ENCODE data around the gene HOXA2. TPM values are rescaled to one million over a fixed set of nuclear protein-coding genes. Genes with fewer than 3 reads are reported as not detected.

The HOXA2 gene
- total RNA-seq, 3 donors from 2014 or later = 3.2 to 4.3 (median 3.3) TPM

DNA sequence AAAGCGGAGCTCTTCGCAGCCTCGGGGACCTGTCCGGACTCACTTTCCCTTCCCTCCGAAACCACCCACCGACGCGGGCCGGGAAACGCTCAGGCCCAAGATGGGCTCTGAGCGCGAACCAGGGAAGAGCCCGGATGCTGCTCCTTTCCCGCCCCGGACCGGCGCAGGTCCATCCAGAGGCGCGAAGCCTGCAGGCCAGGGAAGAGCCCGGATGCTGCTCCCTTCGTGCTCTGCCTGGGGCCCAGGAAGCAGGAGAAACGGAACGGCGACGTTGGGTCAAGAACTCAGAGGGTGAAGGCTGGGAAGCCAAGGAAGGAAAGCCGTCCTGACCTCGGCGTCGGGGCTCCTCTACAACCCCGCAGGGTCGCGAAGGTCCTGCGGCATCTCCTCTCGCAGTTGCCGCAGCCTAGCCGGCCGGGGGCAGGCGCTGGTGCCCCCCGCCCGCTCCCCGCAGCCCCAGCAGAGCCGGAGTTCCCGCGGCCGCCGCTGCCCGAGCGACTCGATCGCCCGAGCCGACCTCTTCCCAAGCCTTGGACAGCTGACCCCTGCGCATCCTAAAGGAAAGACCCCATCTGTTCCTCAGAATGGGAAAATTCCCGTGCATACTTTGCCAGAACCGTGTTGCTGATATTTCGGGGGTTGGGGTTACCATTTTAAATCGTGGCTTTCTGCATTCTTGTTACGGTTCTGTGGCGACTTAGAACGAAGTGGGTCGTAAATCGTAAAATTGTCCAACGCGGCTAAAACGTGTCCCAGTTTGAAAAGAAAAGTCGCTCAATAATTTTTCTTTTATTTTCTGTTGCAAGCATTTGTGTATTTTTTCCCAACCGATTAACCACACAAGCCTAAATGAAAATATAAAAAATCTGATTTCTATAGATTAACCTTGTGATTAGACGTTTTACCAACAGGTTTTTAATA, 14.2 kb downstream of the HOXA2 start:
- TF ChIP-seq, protein P1, sequence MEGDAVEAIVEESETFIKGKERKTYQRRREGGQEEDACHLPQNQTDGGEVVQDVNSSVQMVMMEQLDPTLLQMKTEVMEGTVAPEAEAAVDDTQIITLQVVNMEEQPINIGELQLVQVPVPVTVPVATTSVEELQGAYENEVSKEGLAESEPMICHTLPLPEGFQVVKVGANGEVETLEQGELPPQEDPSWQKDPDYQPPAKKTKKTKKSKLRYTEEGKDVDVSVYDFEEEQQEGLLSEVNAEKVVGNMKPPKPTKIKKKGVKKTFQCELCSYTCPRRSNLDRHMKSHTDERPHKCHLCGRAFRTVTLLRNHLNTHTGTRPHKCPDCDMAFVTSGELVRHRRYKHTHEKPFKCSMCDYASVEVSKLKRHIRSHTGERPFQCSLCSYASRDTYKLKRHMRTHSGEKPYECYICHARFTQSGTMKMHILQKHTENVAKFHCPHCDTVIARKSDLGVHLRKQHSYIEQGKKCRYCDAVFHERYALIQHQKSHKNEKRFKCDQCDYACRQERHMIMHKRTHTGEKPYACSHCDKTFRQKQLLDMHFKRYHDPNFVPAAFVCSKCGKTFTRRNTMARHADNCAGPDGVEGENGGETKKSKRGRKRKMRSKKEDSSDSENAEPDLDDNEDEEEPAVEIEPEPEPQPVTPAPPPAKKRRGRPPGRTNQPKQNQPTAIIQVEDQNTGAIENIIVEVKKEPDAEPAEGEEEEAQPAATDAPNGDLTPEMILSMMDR (IDR thresholded peaks at IDR 0.05) = no peak
- no peaks in the 10 kb centered on the region for H3K4me1 ChIP-seq (ENCODE audit: low read depth)
- no peaks in the 10 kb centered on the region for H3K36me3 ChIP-seq (ENCODE audit: low read depth)
- DNase-seq (no peak), ATAC-seq (no peak)
- intact Hi-C loops (cut with DNase I, micrococcal nuclease) = no loop called here
- no peak overlapping the region for H3K4me3 ChIP-seq
- no peaks in the 10 kb centered on the region for H3K9me3 ChIP-seq

DNA sequence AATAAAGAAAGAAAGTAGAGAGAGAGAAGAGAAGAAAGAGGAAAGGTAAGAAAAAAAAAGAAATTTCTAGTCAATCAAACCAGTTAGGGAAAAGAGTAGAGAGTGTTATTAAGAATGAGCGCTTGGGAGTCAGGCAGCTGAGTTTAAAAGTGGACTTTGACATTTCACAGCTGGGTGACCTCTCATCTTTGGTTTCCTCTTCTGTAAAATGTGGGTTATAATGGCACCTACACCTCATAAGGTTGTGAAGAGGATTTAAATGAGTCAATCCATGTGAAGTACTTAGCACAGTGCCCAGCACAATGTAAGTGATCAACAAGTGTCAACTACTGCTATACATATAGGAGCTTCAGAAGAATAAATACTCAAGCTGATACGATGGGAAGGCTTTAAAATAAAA, 18.8 kb downstream of the HOXA2 start:
- intact Hi-C loops (cut with DNase I, micrococcal nuclease) = no loop called here
- H3K36me3 ChIP-seq (ENCODE audit: low read depth) = no peaks in the 10 kb centered on the region
- H3K9me3 ChIP-seq = no peaks in the 10 kb centered on the region
- ATAC-seq (peak; percentile 34), DNase-seq (no peak)
- peaks cover 7% of the 10 kb centered on the region for H3K4me1 ChIP-seq (ENCODE audit: low read depth)
- TF ChIP-seq, protein P1 (IDR thresholded peaks at IDR 0.05) = no peak
- no peak overlapping the region for H3K4me3 ChIP-seq

DNA sequence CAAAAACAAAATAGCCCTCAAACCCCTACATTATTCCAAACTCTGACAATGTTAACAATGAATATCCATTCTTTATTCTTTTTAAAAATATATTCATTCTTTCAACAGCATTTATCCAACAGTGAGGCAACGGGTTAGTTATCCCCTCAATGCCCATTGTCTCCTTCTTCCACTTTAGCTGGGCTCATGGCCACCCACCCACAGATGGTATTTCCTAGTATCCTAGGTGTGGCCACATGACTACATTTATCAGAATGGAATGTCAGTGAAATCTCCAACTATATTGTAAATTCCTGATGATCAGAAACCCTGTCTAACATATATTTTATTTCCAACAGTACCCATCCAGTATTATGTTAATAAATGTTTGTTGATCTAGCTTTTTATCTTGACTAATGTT, 20.3 kb downstream of the HOXA2 start:
- H3K9me3 ChIP-seq = no peaks in the 10 kb centered on the region
- no peaks in the 10 kb centered on the region for H3K36me3 ChIP-seq (ENCODE audit: low read depth)
- TF ChIP-seq, protein P1 (IDR thresholded peaks at IDR 0.05) = no peak
- intact Hi-C loops (cut with DNase I, micrococcal nuclease) = no loop called here
- DNase-seq = no peak
- H3K4me1 ChIP-seq (ENCODE audit: low read depth) = peaks cover 7% of the 10 kb centered on the region
- H3K4me3 ChIP-seq = no peak overlapping the region
- ATAC-seq = no peak

DNA sequence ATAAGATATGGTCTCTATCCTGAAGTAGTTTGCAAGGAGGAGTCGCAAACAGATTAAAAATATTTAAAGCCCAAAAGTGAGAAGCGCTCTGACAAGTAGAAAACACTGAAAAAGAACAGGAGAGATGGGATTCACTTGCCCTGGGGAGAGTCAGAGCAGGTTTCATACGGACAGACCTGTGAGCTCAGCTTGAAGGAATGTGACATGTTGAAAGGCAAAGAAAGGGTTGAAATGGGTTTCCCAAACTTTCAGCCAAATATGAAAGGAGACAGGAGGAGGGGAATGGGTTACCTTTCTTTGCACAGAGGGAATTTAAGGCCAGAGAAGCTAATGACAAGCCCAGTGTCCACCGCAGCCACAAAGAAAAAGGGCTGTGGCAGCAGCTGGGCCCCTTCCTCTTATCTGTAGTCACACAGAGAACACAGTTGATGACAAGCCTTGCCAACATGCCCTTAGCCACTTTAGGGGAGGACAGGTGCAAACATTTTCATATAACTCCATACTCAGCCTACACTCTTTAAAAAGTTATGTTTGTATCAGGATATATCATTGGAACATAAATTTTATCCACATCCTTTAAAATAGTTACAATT, 21.5 kb downstream of the HOXA2 start:
- intact Hi-C loops (cut with DNase I, micrococcal nuclease) = no loop called here
- no peak for ATAC-seq
- DNase-seq = no peak
- TF ChIP-seq, protein P1 (IDR thresholded peaks at IDR 0.05) = no peak
- Histone ChIP-seq H3K36me3 (ENCODE audit: low read depth) (no peaks in the 10 kb centered on the region), H3K4me3 (no peak overlapping the region), H3K9me3 (no peaks in the 10 kb centered on the region), H3K4me1 (ENCODE audit: low read depth) (peaks cover 7% of the 10 kb centered on the region)

DNA sequence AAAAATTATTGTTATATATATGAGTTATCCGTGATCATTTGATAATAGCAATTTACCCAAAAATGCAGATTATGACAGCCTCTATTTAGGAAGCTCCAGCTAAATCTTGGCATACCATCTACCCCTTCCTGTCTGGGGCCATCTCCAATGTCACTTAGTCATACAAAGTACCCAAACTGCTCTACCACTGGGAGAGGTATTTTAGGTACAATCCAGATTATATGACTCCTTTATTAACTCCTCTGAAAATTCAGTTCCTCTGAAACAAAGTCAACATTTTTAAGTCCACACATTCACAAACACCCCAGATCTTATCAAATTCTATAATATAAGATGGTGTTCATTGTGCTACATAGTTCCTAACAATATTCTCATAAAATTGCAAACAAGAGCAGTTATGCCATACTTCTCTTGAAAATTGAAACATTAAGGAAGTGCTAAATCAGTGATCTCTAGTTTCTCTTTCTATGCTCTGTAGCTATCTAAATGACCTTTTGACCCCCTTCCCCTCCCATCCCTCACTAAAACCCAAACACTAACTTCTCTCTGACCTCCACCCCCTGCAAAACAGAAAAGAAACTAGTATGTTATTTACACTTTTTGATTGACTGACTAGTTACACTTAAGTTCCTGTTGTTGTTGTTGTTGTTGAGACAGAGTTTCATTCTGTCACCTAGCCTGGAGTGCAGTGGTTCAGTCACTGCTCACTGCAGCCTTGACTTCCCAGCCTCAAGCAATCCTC, 23.1 kb downstream of the HOXA2 start:
- ATAC-seq = peak; percentile 36
- no peak for DNase-seq
- intact Hi-C loops (cut with DNase I, micrococcal nuclease) = no loop called here

More for the DNA sequence above, 23.1 kb downstream of the HOXA2 start:
- TF ChIP-seq, protein P1 (IDR thresholded peaks at IDR 0.05) = no peak
- Histone ChIP-seq H3K4me3 (no peak overlapping the region), H3K9me3 (no peaks in the 10 kb centered on the region), H3K4me1 (ENCODE audit: low read depth) (peaks cover 7% of the 10 kb centered on the region), H3K36me3 (ENCODE audit: low read depth) (no peaks in the 10 kb centered on the region)
